Measurements from ENCODE around the gene DENND10.

DENND10 gene

GRCh38 chr10:119078422-119079179 lies 25.3 kb upstream of the DENND10 start:
- Histone ChIP-seq H3K4me3 (ENCODE audit: severe bottlenecking) (peak overlapping the region; percentile 87), H3K9me3 (ENCODE audit: severe bottlenecking) (no peaks in the 10 kb centered on the region), H3K36me3 (ENCODE audit: low read depth) (peaks cover 49% of the 10 kb centered on the region), H3K27me3 (ENCODE audit: insufficient read depth, poor library complexity, severe bottlenecking) (no peaks in the 10 kb centered on the region), H3K27ac (ENCODE audit: poor library complexity, severe bottlenecking) (peak overlapping the region; percentile 85), H3K4me1 (ENCODE audit: insufficient read depth, poor library complexity, severe bottlenecking) (peaks cover 18% of the 10 kb centered on the region)
- ATAC-seq (ENCODE audit: low read depth) (no peak), DNase-seq (ENCODE audit: low spot score) (no peak)
- no peak for TF ChIP-seq CTCF (IDR thresholded peaks at IDR 0.05; ENCODE audit: poor library complexity, severe bottlenecking)

- DNase-seq (ENCODE audit: low spot score) (peak; percentile 75), ATAC-seq (ENCODE audit: low read depth) (peak; percentile 84)
- H3K27ac ChIP-seq (ENCODE audit: poor library complexity, severe bottlenecking) = peak overlapping the region; percentile 85
- peaks cover 39% of the 10 kb centered on the region for H3K36me3 ChIP-seq (ENCODE audit: low read depth)
- H3K9me3 ChIP-seq (ENCODE audit: severe bottlenecking) = no peaks in the 10 kb centered on the region
- no peaks in the 10 kb centered on the region for H3K27me3 ChIP-seq (ENCODE audit: insufficient read depth, poor library complexity, severe bottlenecking)
- peaks cover 18% of the 10 kb centered on the region for H3K4me1 ChIP-seq (ENCODE audit: insufficient read depth, poor library complexity, severe bottlenecking)
- H3K4me3 ChIP-seq (ENCODE audit: severe bottlenecking) = peak overlapping the region; percentile 87
- TF ChIP-seq CTCF (IDR thresholded peaks at IDR 0.05; ENCODE audit: poor library complexity, severe bottlenecking) = no peak
These were observed 24.1 kb upstream of the DENND10 start for GRCh38 chr10:119079599-119080520.

- Histone ChIP-seq H3K4me1 (ENCODE audit: insufficient read depth, poor library complexity, severe bottlenecking) (peaks cover 18% of the 10 kb centered on the region), H3K27ac (ENCODE audit: poor library complexity, severe bottlenecking) (peak within 1 kb of the TSS; percentile 85), H3K9me3 (ENCODE audit: severe bottlenecking) (no peaks in the 10 kb centered on the region), H3K27me3 (ENCODE audit: insufficient read depth, poor library complexity, severe bottlenecking) (no peaks in the 10 kb centered on the region), H3K36me3 (ENCODE audit: low read depth) (peaks cover 35% of the 10 kb centered on the region), H3K4me3 (ENCODE audit: severe bottlenecking) (peak within 1 kb of the TSS; percentile 87)
- DNase-seq (ENCODE audit: low spot score) (peak; percentile 86), ATAC-seq (ENCODE audit: low read depth) (peak; percentile 78)
- no peak for TF ChIP-seq CTCF (IDR thresholded peaks at IDR 0.05; ENCODE audit: poor library complexity, severe bottlenecking)
These were observed 23.2 kb upstream of the DENND10 start, which contains the start of gene EIF3A for GRCh38 chr10:119080521-119081259. TSS of gene EIF3A (minus strand) at chr10:119080817. CDS start at chr10:119080676, 141 bp downstream.

GRCh38 chr10:119084896-119085295 lies 19.0 kb upstream of the DENND10 start:
- Histone ChIP-seq H3K9me3 (ENCODE audit: severe bottlenecking) (no peaks in the 10 kb centered on the region), H3K27me3 (ENCODE audit: insufficient read depth, poor library complexity, severe bottlenecking) (no peaks in the 10 kb centered on the region), H3K4me3 (ENCODE audit: severe bottlenecking) (no peak overlapping the region), H3K4me1 (ENCODE audit: insufficient read depth, poor library complexity, severe bottlenecking) (peaks cover 4% of the 10 kb centered on the region), H3K36me3 (ENCODE audit: low read depth) (0 out of 2 replicates have a peak, but pooled peaks cover under 1% of the 10 kb centered on the region), H3K27ac (ENCODE audit: poor library complexity, severe bottlenecking) (no peak overlapping the region)
- DNase-seq (ENCODE audit: low spot score) (no peak), ATAC-seq (ENCODE audit: low read depth) (no peak)
- TF ChIP-seq CTCF (IDR thresholded peaks at IDR 0.05; ENCODE audit: poor library complexity, severe bottlenecking) = no peak

All from RWPE2 (cell line).